Vagina (tissue), 2 donors: ENCODE results near the gene LRCH1. TPM values are rescaled to one million over a fixed set of nuclear protein-coding genes. Genes with fewer than 3 reads are reported as not detected.
A peak's percentile ranks its signal among the peaks of the same experiment; 100 is the strongest.

ENCODE experiments used
- DNase-seq, 2 donors: peaks; one replicate each; pipeline ENCODE4 v3.0.0-alpha.2; 2017; ENCODE audit errors: extremely low spot score in 2 of 2
- H3K27ac ChIP-seq: fragments of 200-600 bp; sonication (generic); one replicate; pipeline ENCODE4 v1.5.1; 2019
- H3K27me3 ChIP-seq: fragments of 200-600 bp; sonication (generic); one replicate; pipeline ENCODE4 v1.5.1; 2019
- H3K36me3 ChIP-seq, 2 donors: fragments of 200-600 bp; sonication (generic); one replicate each; pipeline ENCODE4 v1.5.1; 2017 to 2019
- H3K4me1 ChIP-seq: fragments of 200-600 bp; sonication (generic); one replicate; pipeline ENCODE4 v1.5.1; 2019
- H3K4me3 ChIP-seq, 2 donors: fragments of 200-600 bp; sonication (generic); 1 replicate in 1 of 2; 2 replicates in 1 of 2; pipeline ENCODE4 v1.5.1; 2016 to 2019
- H3K9me3 ChIP-seq: fragments of 200-600 bp; sonication (generic); one replicate; pipeline ENCODE4 v1.5.1; 2019
- CTCF ChIP-seq, 3 experiments: fragments of 450-650 bp in 2 of 3; fragments of 200-600 bp in 1 of 3; sonication (generic) in 1 of 3; IDR thresholded peaks; one replicate each; pipeline ENCODE4 v1.5.1; 2017 to 2019; ENCODE audit warnings: antibody characterized with exemption in 3 of 3, mild to moderate bottlenecking in 2 of 3, moderate library complexity in 2 of 3
- POLR2A ChIP-seq, 2 donors: fragments of 450-650 bp; IDR thresholded peaks; one replicate each; pipeline ENCODE4 v1.6.1; 2017; ENCODE audit warnings: antibody characterized with exemption in 2 of 2, mild to moderate bottlenecking in 2 of 2, moderate library complexity in 2 of 2
- POLR2AphosphoS5 ChIP-seq, 2 donors: sonication (generic); formaldehyde crosslinking; IDR thresholded peaks; one replicate each; pipeline ENCODE4 v1.9.0; 2017; ENCODE audit warnings: antibody characterized with exemption in 2 of 2, mild to moderate bottlenecking in 2 of 2, low read depth in 1 of 2; ENCODE audit not compliant: insufficient read depth in 1 of 2
- intact Hi-C: fragments of 100-400 bp; cut with DNase I; formaldehyde crosslinking; loops from one replicate; pipeline ENCODE4 v1.15.1; 2023
- total RNA-seq: library from RNA; depleted of rRNA; stranded (reverse); fragments of >200 nt; gene quantifications from one replicate; pipeline ENCODE4 v1.2.3, GENCODE V29; 2016

The LRCH1 gene
- total RNA-seq, 1 donor from 2014 or later: 21.4 TPM

GRCh38 chr13:46662690-46663089, 109.7 kb downstream of the LRCH1 start:
- Histone ChIP-seq H3K27ac (no peak overlapping the region), H3K4me1 (peaks cover 43% of the 10 kb centered on the region)
- intact Hi-C loops: no loop called here

GRCh38 chr13:46663206-46664037, 110.5 kb downstream of the LRCH1 start:
- Histone ChIP-seq H3K4me3 (no peak overlapping the region), H3K9me3 (no peaks in the 10 kb centered on the region), H3K4me1 (peaks cover 50% of the 10 kb centered on the region), H3K27ac (no peak overlapping the region), H3K36me3 (no peaks in the 10 kb centered on the region), H3K27me3 (no peaks in the 10 kb centered on the region)
- TF ChIP-seq CTCF (IDR thresholded peaks at IDR 0.05) (no peak), POLR2A (IDR thresholded peaks at IDR 0.05) (no peak), POLR2AphosphoS5 (IDR thresholded peaks at IDR 0.05; ENCODE audit: insufficient read depth in 1 of 2, low read depth in 1 of 2) (no peak)
- no peak for DNase-seq
- intact Hi-C loops: no loop called here

More at GRCh38 chr13:46662690-46663089, 109.7 kb downstream of the LRCH1 start:
- H3K27me3 ChIP-seq: no peaks in the 10 kb centered on the region
- H3K36me3 ChIP-seq: no peaks in the 10 kb centered on the region
- no peaks in the 10 kb centered on the region for H3K9me3 ChIP-seq
- TF ChIP-seq POLR2AphosphoS5 (IDR thresholded peaks at IDR 0.05; ENCODE audit: insufficient read depth in 1 of 2, low read depth in 1 of 2) (no peak), CTCF (IDR thresholded peaks at IDR 0.05) (no peak), POLR2A (IDR thresholded peaks at IDR 0.05) (no peak)
- no peak overlapping the region for H3K4me3 ChIP-seq
- no peak for DNase-seq

GRCh38 chr13:46664195-46664594, 111.2 kb downstream of the LRCH1 start:
- H3K4me3 ChIP-seq: no peak overlapping the region
- no peak for TF ChIP-seq POLR2AphosphoS5 (IDR thresholded peaks at IDR 0.05; ENCODE audit: insufficient read depth in 1 of 2, low read depth in 1 of 2)
- TF ChIP-seq CTCF (IDR thresholded peaks at IDR 0.05): no peak
- TF ChIP-seq POLR2A (IDR thresholded peaks at IDR 0.05): no peak
- no peak for DNase-seq
- H3K27ac ChIP-seq: no peak overlapping the region
- no peaks in the 10 kb centered on the region for H3K9me3 ChIP-seq
- intact Hi-C loops: no loop called here
- H3K36me3 ChIP-seq: no peaks in the 10 kb centered on the region
- peaks cover 53% of the 10 kb centered on the region for H3K4me1 ChIP-seq
- no peaks in the 10 kb centered on the region for H3K27me3 ChIP-seq

GRCh38 chr13:46665248-46665632, 112.3 kb downstream of the LRCH1 start:
- Histone ChIP-seq H3K27me3 (no peaks in the 10 kb centered on the region), H3K9me3 (no peaks in the 10 kb centered on the region), H3K4me3 (no peak overlapping the region), H3K36me3 (no peaks in the 10 kb centered on the region), H3K4me1 (peaks cover 53% of the 10 kb centered on the region), H3K27ac (peak overlapping the region; percentile 20)
- intact Hi-C loops: no loop called here
- no peak for TF ChIP-seq POLR2A (IDR thresholded peaks at IDR 0.05)
- no peak for DNase-seq

GRCh38 chr13:46665633-46666482, 112.9 kb downstream of the LRCH1 start:
- H3K9me3 ChIP-seq: no peaks in the 10 kb centered on the region
- H3K36me3 ChIP-seq: no peaks in the 10 kb centered on the region
- H3K4me3 ChIP-seq: no peak overlapping the region
- TF ChIP-seq CTCF (IDR thresholded peaks at IDR 0.05) (no peak), POLR2AphosphoS5 (IDR thresholded peaks at IDR 0.05; ENCODE audit: insufficient read depth in 1 of 2, low read depth in 1 of 2) (no peak), POLR2A (IDR thresholded peaks at IDR 0.05) (no peak)
- intact Hi-C loops: no loop called here
- DNase-seq: no peak
- peaks cover 53% of the 10 kb centered on the region for H3K4me1 ChIP-seq
- peak overlapping the region; percentile 20 for H3K27ac ChIP-seq
- H3K27me3 ChIP-seq: no peaks in the 10 kb centered on the region
